Measurements from ENCODE around the gene NCAN.

Gene NCAN

GRCh38 chr19:19181488-19181998 is 30.2 kb upstream of the NCAN start:
- DNase-seq (ENCODE audit: low read depth): no peak
- H3K4me3 ChIP-seq (ENCODE audit: low read depth, low read length): no peak overlapping the region
- TF ChIP-seq POLR2A (IDR thresholded peaks at IDR 0.05; ENCODE audit: extremely low read depth, insufficient read length) (no peak), MYC (IDR thresholded peaks at IDR 0.05; ENCODE audit: low read depth, low read length) (no peak), CTCF (IDR thresholded peaks at IDR 0.05; ENCODE audit: low read depth, low read length) (no peak)
- TF ChIP-seq, protein P1, sequence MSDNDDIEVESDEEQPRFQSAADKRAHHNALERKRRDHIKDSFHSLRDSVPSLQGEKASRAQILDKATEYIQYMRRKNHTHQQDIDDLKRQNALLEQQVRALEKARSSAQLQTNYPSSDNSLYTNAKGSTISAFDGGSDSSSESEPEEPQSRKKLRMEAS (IDR thresholded peaks at IDR 0.05; ENCODE audit: low read depth, low read length): no peak

- TF ChIP-seq MYC (IDR thresholded peaks at IDR 0.05; ENCODE audit: low read depth, low read length): no peak
- TF ChIP-seq POLR2A (IDR thresholded peaks at IDR 0.05; ENCODE audit: extremely low read depth, insufficient read length): no peak
- TF ChIP-seq CTCF (IDR thresholded peaks at IDR 0.05; ENCODE audit: low read depth, low read length): peak; percentile 52
- TF ChIP-seq, protein P1 (IDR thresholded peaks at IDR 0.05; ENCODE audit: low read depth, low read length): no peak
Measured at GRCh38 chr19:19185853-19186740, 25.7 kb upstream of the NCAN start.

DNA sequence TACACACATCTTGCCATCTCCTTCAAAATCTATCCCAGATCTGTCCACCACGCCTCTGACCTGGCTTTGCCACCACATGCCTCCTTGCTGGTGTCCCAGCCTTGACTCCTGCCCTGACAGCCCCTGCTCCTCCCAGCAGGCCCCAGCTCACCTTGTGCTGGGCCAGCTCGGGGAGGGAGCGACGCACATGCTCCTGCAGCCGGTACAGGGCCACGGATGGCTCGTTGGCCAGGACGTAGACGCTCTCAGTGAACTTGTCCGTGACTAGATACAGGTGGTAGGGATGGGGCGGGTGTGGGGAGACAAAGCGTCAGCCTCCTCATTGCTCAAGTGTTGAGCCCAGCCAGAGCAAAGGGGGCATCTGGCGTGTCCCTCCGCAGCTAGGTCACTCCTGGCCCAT is 25.0 kb upstream of the NCAN start:
- no peak for DNase-seq (ENCODE audit: low read depth)
- TF ChIP-seq POLR2A (IDR thresholded peaks at IDR 0.05; ENCODE audit: extremely low read depth, insufficient read length) (no peak), CTCF (IDR thresholded peaks at IDR 0.05; ENCODE audit: low read depth, low read length) (no peak), MYC (IDR thresholded peaks at IDR 0.05; ENCODE audit: low read depth, low read length) (no peak)
- TF ChIP-seq, protein P1 (IDR thresholded peaks at IDR 0.05; ENCODE audit: low read depth, low read length): no peak
- no peak overlapping the region for H3K4me3 ChIP-seq (ENCODE audit: low read depth, low read length)

More at GRCh38 chr19:19185853-19186740, 25.7 kb upstream of the NCAN start:
- no peak overlapping the region for H3K4me3 ChIP-seq (ENCODE audit: low read depth, low read length)
- peak; percentile 81 for DNase-seq (ENCODE audit: low read depth)

DNA sequence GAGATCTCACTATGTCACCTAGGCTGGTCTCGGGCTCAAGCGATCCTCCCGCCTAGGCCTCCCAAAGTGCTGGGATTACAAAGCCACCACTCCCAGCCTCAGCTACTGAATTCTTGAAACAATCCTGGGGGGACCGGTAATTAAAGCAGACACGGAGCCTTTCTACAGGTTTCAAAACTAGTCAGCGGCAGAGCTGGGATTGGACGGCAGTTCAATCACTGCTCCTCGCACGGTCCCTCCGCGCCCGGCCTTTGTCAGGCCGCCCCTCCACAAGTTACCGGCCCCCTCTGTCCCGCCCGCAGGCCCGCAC is 20.0 kb upstream of the NCAN start:
- peak overlapping the region; percentile 97 for H3K4me3 ChIP-seq (ENCODE audit: low read depth, low read length)
- TF ChIP-seq, protein P1 (IDR thresholded peaks at IDR 0.05; ENCODE audit: low read depth, low read length): no peak
- TF ChIP-seq POLR2A (IDR thresholded peaks at IDR 0.05; ENCODE audit: extremely low read depth, insufficient read length) (no peak), CTCF (IDR thresholded peaks at IDR 0.05; ENCODE audit: low read depth, low read length) (no peak), MYC (IDR thresholded peaks at IDR 0.05; ENCODE audit: low read depth, low read length) (no peak)
- no peak for DNase-seq (ENCODE audit: low read depth)

- DNase-seq (ENCODE audit: low read depth): peak; percentile 99
- TF ChIP-seq MYC (IDR thresholded peaks at IDR 0.05; ENCODE audit: low read depth, low read length) (peak; percentile 16; the same call in 1 of the 2 replicates), CTCF (IDR thresholded peaks at IDR 0.05; ENCODE audit: low read depth, low read length) (no peak), POLR2A (IDR thresholded peaks at IDR 0.05; ENCODE audit: extremely low read depth, insufficient read length) (peak; percentile 55)
- TF ChIP-seq, protein P1 (IDR thresholded peaks at IDR 0.05; ENCODE audit: low read depth, low read length): 0 out of 2 replicates have a peak, but pooled peaks have one; percentile 51
- peak within 1 kb of the TSS; percentile 97 for H3K4me3 ChIP-seq (ENCODE audit: low read depth, low read length)
Measured at GRCh38 chr19:19192078-19192882, 19.5 kb upstream of the NCAN start, which contains the start of the genes BORCS8 and RFXANK. TSS of gene BORCS8 (minus strand) at chr19:19192152. CDS start at chr19:19192117, 35 bp downstream. TSS of gene RFXANK (plus strand) at chr19:19192258. CDS start at chr19:19193947, 1,689 bp downstream.

Measured in NB4 (cell line).